MM.1S (cell line): ENCODE data around the gene CYP2S1.

Source experiments
- DNase-seq: peaks from one replicate; pipeline ENCODE4 v3.0.0-alpha.2; 2015
- H2AFZ ChIP-seq: fragments of 300-600 bp; sonication (generic); 2 replicates; pipeline ENCODE4 v1.6.0; 2016; ENCODE audit warnings: antibody characterized with exemption, low read length
- H3F3A ChIP-seq: fragments of 300-600 bp; sonication (generic); 2 replicates; pipeline ENCODE4 v1.6.1; 2016; ENCODE audit warnings: mild to moderate bottlenecking, antibody characterized with exemption, low read length, moderate library complexity, mixed read lengths; ENCODE audit not compliant: insufficient read depth
- H3K27ac ChIP-seq: fragments of 300-600 bp; sonication (generic); 2 replicates; pipeline ENCODE4 v1.5.1; 2016; ENCODE audit warnings: mild to moderate bottlenecking, low read length
- H3K27me3 ChIP-seq: fragments of 300-600 bp; sonication (generic); replicated peaks from 2 replicates; pipeline ENCODE4 v1.6.0; 2016; ENCODE audit warnings: low read length; ENCODE audit not compliant: insufficient read depth
- H3K36me3 ChIP-seq: fragments of 300-600 bp; sonication (generic); replicated peaks from 2 replicates; pipeline ENCODE4 v1.6.1; 2016; ENCODE audit warnings: mild to moderate bottlenecking, low read length, mixed read lengths; ENCODE audit not compliant: insufficient read depth
- H3K4me1 ChIP-seq: fragments of 300-600 bp; sonication (generic); 2 replicates; pipeline ENCODE4 v1.6.1; 2016; ENCODE audit warnings: low read length, mixed read lengths
- H3K4me2 ChIP-seq: fragments of 300-600 bp; sonication (generic); 2 replicates; pipeline ENCODE4 v1.6.0; 2016; ENCODE audit warnings: low read depth, low read length
- H3K4me3 ChIP-seq: fragments of 300-600 bp; sonication (generic); 2 replicates; pipeline ENCODE4 v1.5.1; 2016; ENCODE audit warnings: low read length, mixed read lengths
- H3K79me2 ChIP-seq: fragments of 300-600 bp; sonication (generic); 2 replicates; pipeline ENCODE4 v1.6.1; 2016; ENCODE audit warnings: mixed run types, low read length, mixed read lengths
- H3K9ac ChIP-seq: fragments of 300-600 bp; sonication (generic); 2 replicates; pipeline ENCODE4 v1.6.1; 2016; ENCODE audit warnings: low read length, mixed read lengths
- H3K9me2 ChIP-seq: fragments of 300-600 bp; sonication (generic); replicated peaks from 2 replicates; pipeline ENCODE4 v1.6.1; 2016; ENCODE audit warnings: mild to moderate bottlenecking, low read length, mixed read lengths; ENCODE audit not compliant: insufficient read depth
- H3K9me3 ChIP-seq: fragments of 300-600 bp; sonication (generic); replicated peaks from 2 replicates; pipeline ENCODE4 v1.6.1; 2016; ENCODE audit warnings: mild to moderate bottlenecking, low read length, mixed read lengths; ENCODE audit not compliant: insufficient read depth
- H4K20me1 ChIP-seq: fragments of 300-600 bp; sonication (generic); 2 replicates; pipeline ENCODE4 v1.6.1; 2016; ENCODE audit warnings: mild to moderate bottlenecking, low read length, moderate library complexity, mixed read lengths; ENCODE audit not compliant: insufficient read depth
- EZH2 ChIP-seq: fragments of 300-600 bp; sonication (generic); optimal IDR thresholded peaks from 2 replicates; pipeline ENCODE3; 2017; ENCODE audit warnings: low read depth, mild to moderate bottlenecking, antibody characterized with exemption, low read length, mixed read lengths
- EZH2phosphoT487 ChIP-seq: fragments of 300-600 bp; sonication (generic); IDR thresholded peaks from 2 replicates; pipeline ENCODE4 v1.6.1; 2018; ENCODE audit warnings: antibody characterized with exemption, low read length
- TF ChIP-seq, protein P1 (sequence below): fragments of 300-600 bp; sonication (generic); IDR thresholded peaks from 2 replicates; pipeline ENCODE4 v1.5.1; 2016; ENCODE audit warnings: antibody characterized with exemption, low read length, mixed read lengths

CYP2S1 gene

DNA sequence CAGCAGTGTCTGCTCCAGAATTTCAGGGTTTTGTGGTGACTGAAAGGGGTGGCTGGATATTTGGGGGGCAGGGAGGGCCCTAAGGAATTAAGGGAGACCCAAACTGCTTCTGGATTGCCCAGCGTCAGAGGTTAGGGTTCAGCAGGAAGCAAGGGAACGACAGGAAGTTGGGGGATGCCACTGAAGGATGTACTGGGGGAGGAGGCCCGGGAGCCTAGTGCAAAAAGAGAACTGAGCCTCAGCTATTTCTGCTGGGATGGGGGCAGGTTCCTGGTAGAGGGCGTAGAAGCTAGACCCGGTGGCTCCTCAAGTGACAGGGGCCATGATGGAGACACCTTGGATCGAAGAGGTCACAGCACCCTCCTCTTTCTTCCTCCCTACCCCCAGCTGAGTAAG is 1.1 kb downstream of the CYP2S1 start:
- no peak for TF ChIP-seq EZH2phosphoT487
- TF ChIP-seq, protein P1, sequence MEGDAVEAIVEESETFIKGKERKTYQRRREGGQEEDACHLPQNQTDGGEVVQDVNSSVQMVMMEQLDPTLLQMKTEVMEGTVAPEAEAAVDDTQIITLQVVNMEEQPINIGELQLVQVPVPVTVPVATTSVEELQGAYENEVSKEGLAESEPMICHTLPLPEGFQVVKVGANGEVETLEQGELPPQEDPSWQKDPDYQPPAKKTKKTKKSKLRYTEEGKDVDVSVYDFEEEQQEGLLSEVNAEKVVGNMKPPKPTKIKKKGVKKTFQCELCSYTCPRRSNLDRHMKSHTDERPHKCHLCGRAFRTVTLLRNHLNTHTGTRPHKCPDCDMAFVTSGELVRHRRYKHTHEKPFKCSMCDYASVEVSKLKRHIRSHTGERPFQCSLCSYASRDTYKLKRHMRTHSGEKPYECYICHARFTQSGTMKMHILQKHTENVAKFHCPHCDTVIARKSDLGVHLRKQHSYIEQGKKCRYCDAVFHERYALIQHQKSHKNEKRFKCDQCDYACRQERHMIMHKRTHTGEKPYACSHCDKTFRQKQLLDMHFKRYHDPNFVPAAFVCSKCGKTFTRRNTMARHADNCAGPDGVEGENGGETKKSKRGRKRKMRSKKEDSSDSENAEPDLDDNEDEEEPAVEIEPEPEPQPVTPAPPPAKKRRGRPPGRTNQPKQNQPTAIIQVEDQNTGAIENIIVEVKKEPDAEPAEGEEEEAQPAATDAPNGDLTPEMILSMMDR: no peak
- no peak for TF ChIP-seq EZH2
- H3K9me3 ChIP-seq: no peaks in the 10 kb centered on the region
- no peak overlapping the region for H3K27ac ChIP-seq
- no peak for DNase-seq
- H3K4me1 ChIP-seq: no peaks in the 10 kb centered on the region
- no peaks in the 10 kb centered on the region for H3F3A ChIP-seq
- peaks cover 94% of the 10 kb centered on the region for H3K27me3 ChIP-seq
- H3K9me2 ChIP-seq: no peaks in the 10 kb centered on the region
- H4K20me1 ChIP-seq: no peaks in the 10 kb centered on the region
- no peak overlapping the region for H3K4me2 ChIP-seq
- no peak overlapping the region for H2AFZ ChIP-seq
- H3K4me3 ChIP-seq: no peak overlapping the region
- no peak overlapping the region for H3K9ac ChIP-seq
- H3K36me3 ChIP-seq: no peaks in the 10 kb centered on the region
- H3K79me2 ChIP-seq: no peaks in the 10 kb centered on the region

- Histone ChIP-seq H3K4me1 (no peaks in the 10 kb centered on the region), H3F3A (no peaks in the 10 kb centered on the region), H3K9me3 (no peaks in the 10 kb centered on the region), H2AFZ (no peak overlapping the region), H3K4me2 (no peak overlapping the region), H3K9me2 (no peaks in the 10 kb centered on the region), H3K27ac (no peak overlapping the region), H3K4me3 (no peak overlapping the region), H3K36me3 (no peaks in the 10 kb centered on the region), H3K79me2 (no peaks in the 10 kb centered on the region), H4K20me1 (no peaks in the 10 kb centered on the region), H3K27me3 (peaks cover 95% of the 10 kb centered on the region), H3K9ac (no peak overlapping the region)
- DNase-seq: no peak
- TF ChIP-seq EZH2phosphoT487 (no peak), EZH2 (no peak)
- TF ChIP-seq, protein P1: no peak
These were observed 2.9 kb downstream of the CYP2S1 start for GRCh38 chr19:41195675-41196497.

DNA sequence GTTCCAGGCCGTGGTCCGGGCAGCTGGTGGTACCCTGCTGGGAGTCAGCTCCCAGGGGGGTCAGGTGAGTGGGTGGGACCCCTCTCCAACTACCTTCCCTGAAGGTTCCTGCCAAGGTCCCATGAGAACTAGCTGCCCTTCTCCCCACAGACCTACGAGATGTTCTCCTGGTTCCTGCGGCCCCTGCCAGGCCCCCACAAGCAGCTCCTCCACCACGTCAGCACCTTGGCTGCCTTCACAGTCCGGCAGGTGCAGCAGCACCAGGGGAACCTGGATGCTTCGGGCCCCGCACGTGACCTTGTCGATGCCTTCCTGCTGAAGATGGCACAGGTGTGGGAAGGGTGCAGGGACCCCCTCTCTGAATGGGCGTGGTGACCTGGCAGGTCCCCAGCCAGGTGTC is 5.5 kb downstream of the CYP2S1 start:
- no peak for TF ChIP-seq EZH2
- no peak for TF ChIP-seq EZH2phosphoT487
- TF ChIP-seq, protein P1: no peak
- DNase-seq: no peak
- no peaks in the 10 kb centered on the region for H3K79me2 ChIP-seq
- no peak overlapping the region for H3K27ac ChIP-seq
- H3K9me2 ChIP-seq: no peaks in the 10 kb centered on the region
- no peak overlapping the region for H2AFZ ChIP-seq
- no peaks in the 10 kb centered on the region for H3F3A ChIP-seq
- H3K9me3 ChIP-seq: no peaks in the 10 kb centered on the region
- H4K20me1 ChIP-seq: no peaks in the 10 kb centered on the region
- H3K4me3 ChIP-seq: no peak overlapping the region
- no peak overlapping the region for H3K4me2 ChIP-seq
- no peak overlapping the region for H3K9ac ChIP-seq
- H3K36me3 ChIP-seq: no peaks in the 10 kb centered on the region
- H3K4me1 ChIP-seq: no peaks in the 10 kb centered on the region
- H3K27me3 ChIP-seq: peaks cover 92% of the 10 kb centered on the region
